GM18868 (cell line): Measurements from ENCODE around the gene GOLGA8M.
"Not testable (repeated sequence)": the region's sequence is repeated elsewhere in the genome, so short reads cannot be mapped to it uniquely, and the experiment has no call there.

Experiments
- ATAC-seq: cut with Tn5 transposase; IDR thresholded peaks from one replicate; pipeline ENCODE4 v1.9.1; 2021; ENCODE audit warnings: mild to moderate bottlenecking, moderate library complexity; ENCODE audit not compliant: unreplicated experiment

The GOLGA8M gene

DNA sequence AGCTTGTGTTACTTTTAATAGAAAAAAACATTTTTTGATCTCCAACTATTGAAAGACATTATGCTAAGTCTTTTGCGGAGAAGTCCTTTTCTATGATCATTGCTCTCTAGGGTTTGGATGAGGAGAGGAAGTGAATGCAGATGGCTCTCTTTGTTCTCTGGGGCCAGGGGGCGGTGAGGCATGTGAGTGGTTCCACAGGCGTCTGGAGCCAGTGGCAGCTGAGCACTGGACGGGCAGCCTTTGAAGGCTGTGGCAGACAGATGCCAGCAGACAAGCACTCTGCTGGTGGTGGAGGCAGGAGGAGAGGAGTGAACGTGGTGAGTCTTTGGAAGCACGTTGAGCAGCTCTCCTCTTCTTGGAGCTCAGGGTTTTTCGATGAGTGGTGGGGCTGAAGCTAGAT, 51.5 kb downstream of the GOLGA8M start:
- not testable (repeated sequence) for ATAC-seq

DNA sequence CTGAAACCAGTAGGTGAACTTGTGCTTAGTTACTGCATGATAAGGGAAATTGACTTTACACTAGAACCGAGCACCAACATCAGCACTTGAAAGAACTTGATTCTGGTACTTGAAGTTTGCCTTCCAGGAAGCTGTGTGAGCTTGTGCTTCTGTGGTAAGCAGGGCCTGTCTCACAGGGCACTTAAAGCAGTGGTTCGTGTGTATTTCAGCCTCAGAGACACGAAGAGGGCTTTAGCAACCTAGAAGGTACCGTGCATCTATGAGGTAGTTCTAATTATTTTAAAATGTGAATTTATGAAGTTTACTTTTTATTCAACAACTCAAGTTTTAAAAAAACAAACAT, 56.2 kb downstream of the GOLGA8M start:
- ATAC-seq = not testable (repeated sequence)

DNA sequence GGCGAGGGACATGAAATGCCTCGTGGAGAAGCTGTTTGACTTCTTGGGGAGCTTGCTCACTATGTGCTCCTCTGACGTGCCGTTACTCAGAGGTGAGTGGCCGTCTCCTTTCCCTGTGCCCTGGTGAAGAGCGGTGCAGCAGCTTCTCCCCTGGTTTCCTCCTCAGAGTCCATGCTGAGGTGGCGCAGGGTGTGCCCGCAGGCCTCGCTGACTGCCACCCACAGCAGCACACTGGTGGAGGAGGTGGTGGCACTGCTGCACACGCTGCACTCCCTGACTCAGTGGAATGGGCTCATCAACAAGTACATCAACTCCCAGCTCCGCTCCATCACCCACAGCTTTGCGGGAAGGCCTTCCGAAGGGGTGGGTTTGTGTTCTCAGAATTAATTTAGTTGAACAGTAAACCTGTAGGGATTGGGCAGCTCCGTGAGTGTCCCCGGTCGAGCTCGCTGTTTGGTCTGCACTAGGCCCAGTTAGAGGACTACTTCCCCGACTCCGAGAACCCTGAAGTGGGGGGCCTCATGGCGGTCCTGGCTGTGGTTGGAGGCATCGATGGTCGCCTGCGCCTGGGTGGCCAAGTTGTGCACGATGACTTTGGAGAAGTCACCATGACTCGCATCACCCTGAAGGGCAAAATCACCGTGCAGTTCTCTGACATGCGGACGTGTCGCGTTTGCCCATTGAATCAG, 56.7 kb downstream of the GOLGA8M start:
- not testable (repeated sequence) for ATAC-seq

DNA sequence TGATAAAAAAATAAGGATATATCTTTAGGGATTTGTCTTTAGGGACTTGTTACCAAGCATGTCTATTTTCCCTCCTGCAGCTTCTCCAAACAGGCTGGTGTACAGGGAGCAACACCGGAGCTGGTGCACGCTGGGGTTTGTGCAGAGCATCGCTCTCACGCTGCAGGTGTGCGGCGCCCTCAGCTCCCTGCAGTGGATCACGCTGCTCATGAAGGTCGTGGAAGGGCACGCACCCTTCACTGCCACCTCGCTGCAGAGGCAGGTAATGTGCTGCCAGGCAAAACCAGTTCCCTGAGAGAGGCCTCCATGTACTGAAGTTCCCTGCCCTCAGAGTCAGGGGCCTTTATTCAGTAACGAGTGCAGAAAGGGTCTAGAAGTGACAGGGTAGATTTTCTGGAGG, 58.0 kb downstream of the GOLGA8M start:
- not testable (repeated sequence) for ATAC-seq

DNA sequence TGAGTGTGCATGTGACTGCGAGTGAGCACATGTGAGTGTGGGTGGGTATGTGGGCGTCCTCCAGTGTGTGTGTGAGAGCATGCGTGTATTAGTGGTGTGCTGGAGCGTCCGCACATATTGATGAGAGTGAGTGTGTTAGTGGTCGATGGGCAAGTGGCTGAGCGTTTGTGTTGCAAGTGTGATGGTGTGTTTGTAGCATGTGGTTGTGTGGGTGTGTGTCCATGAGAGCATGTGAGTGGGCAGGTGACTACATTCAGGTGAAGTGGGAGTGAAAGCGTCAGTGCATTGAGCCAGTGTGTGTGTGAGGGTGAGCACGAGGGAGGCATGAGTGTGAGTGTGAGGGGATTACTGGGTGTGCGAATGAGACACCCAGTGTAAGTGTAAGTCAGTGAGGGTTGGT, 59.7 kb downstream of the GOLGA8M start:
- ATAC-seq = not testable (repeated sequence)
